NT2/D1 (cell line): ENCODE measurements around the gene PAPPA.

Experiments
- SUZ12 ChIP-seq: IDR thresholded peaks from 2 replicates; pipeline ENCODE4 v1.6.1; 2011; ENCODE audit not compliant: insufficient read length, insufficient read depth; ENCODE audit errors: extremely low read depth
- ZNF274 ChIP-seq: IDR thresholded peaks from 2 replicates; pipeline ENCODE4 v1.6.1; 2011; ENCODE audit warnings: mild to moderate bottlenecking, low read depth, low read length

GRCh38 chr9:116322521-116322920, 168.9 kb downstream of the PAPPA start:
- TF ChIP-seq ZNF274 (no peak), SUZ12 (no peak)
